HepG2 (cell line): ENCODE data around the gene RPL31. TPM values are rescaled to one million over a fixed set of nuclear protein-coding genes. Genes with fewer than 3 reads are reported as not detected.

Source experiments
- BCLAF1 ChIP-seq: fragments of 450-650 bp; IDR thresholded peaks from 2 replicates; pipeline ENCODE4 v1.6.1; 2017; ENCODE audit warnings: mild to moderate bottlenecking
- CBX1 ChIP-seq: IDR thresholded peaks from one replicate; pipeline ENCODE4 v1.6.1; 2016; ENCODE audit warnings: antibody characterized with exemption, low read depth
- EP300 ChIP-seq, 3 experiments: sonication (generic) in 1 of 3; formaldehyde crosslinking in 1 of 3; IDR thresholded peaks; 2 replicates each; pipeline versions ENCODE4 v1.5.1 to v1.6.1; 2011 to 2020; ENCODE audit warnings: low read depth in 2 of 3, low read length in 2 of 3, borderline replicate concordance in 1 of 3, improper control_type of control experiment in 1 of 3, mild to moderate bottlenecking in 1 of 3, missing genetic modification reagents in 1 of 3, moderate library complexity in 1 of 3
- FUBP1 ChIP-seq: sonication (generic); formaldehyde crosslinking; IDR thresholded peaks from 2 replicates; pipeline ENCODE4 v1.5.1; 2020; ENCODE audit warnings: missing genetic modification reagents, mild to moderate bottlenecking, borderline replicate concordance
- HNRNPH1 ChIP-seq: fragments of 200-400 bp; formaldehyde crosslinking; optimal IDR thresholded peaks from 2 replicates; pipeline ENCODE3; 2017; ENCODE audit warnings: mild to moderate bottlenecking, low read depth, low read length
- KAT2B ChIP-seq: fragments of 150-350 bp; IDR thresholded peaks from 2 replicates; pipeline ENCODE4 v1.6.1; 2014; ENCODE audit warnings: low read depth, low read length, borderline replicate concordance
- PLRG1 ChIP-seq: fragments of 450-650 bp; conservative IDR thresholded peaks from 2 replicates; pipeline ENCODE4 v1.6.1; 2016
- TCF7 ChIP-seq: sonication (generic); IDR thresholded peaks from 2 replicates; pipeline ENCODE4 v1.6.1; 2016; ENCODE audit warnings: antibody characterized with exemption, low read depth
- ZMAT5 ChIP-seq: sonication (generic); formaldehyde crosslinking; IDR thresholded peaks from 2 replicates; pipeline ENCODE4 v1.5.0; 2020; ENCODE audit warnings: mild to moderate bottlenecking, low read depth, missing genetic modification reagents, borderline replicate concordance
- ZNF230 ChIP-seq: sonication (generic); formaldehyde crosslinking; IDR thresholded peaks from 2 replicates; pipeline ENCODE4 v1.4.0; 2020; ENCODE audit warnings: mild to moderate bottlenecking, missing genetic modification reagents
- ZNF264 ChIP-seq: sonication (generic); formaldehyde crosslinking; IDR thresholded peaks from 2 replicates; pipeline ENCODE4 v1.4.0; 2020; ENCODE audit warnings: missing genetic modification reagents
- ZNF3 ChIP-seq: IDR thresholded peaks from 2 replicates; pipeline ENCODE4 v1.7.0; 2017; ENCODE audit warnings: inconsistent platforms
- ZNF646 ChIP-seq: sonication (generic); formaldehyde crosslinking; IDR thresholded peaks from 2 replicates; pipeline ENCODE4 v1.9.0; 2021; ENCODE audit warnings: mild to moderate bottlenecking, missing genetic modification reagents
- ZNF678 ChIP-seq: sonication (generic); formaldehyde crosslinking; IDR thresholded peaks from 2 replicates; pipeline ENCODE4 v1.4.0; 2020; ENCODE audit warnings: mild to moderate bottlenecking, missing genetic modification reagents
- ZNF704 ChIP-seq: sonication (generic); formaldehyde crosslinking; IDR thresholded peaks from 2 replicates; pipeline ENCODE4 v1.8.1; 2023; ENCODE audit warnings: mild to moderate bottlenecking, inconsistent platforms, moderate library complexity, missing genetic modification reagents, borderline replicate concordance
- ZNF788 ChIP-seq: sonication (generic); formaldehyde crosslinking; IDR thresholded peaks from 2 replicates; pipeline ENCODE4 v1.5.0; 2020; ENCODE audit warnings: mild to moderate bottlenecking, missing genetic modification reagents, borderline replicate concordance
- polyA plus RNA-seq, 8 experiments: library from polyadenylated mRNA; depleted of rRNA in 3 of 8; stranded (reverse) in 7 of 8; unstranded in 1 of 8; fragments of >200 nt; fragmentation: Illumina TruSeq in 4 of 8; extraction: Trizol in 4 of 8; gene quantifications; 2 replicates each; pipeline versions ENCODE4 v1.2.1 to v1.2.3, GENCODE V29; 2011 to 2016; ENCODE audit warnings: low read depth in 4 of 8, missing spikeins in 1 of 8, mixed read lengths in 1 of 8; ENCODE audit not compliant: insufficient read depth in 1 of 8
- total RNA-seq, 5 experiments: library from RNA; depleted of rRNA; stranded (reverse); fragments of >200 nt; fragmentation: Illumina TruSeq; extraction: Trizol; gene quantifications; 2 replicates each; pipeline ENCODE4 v1.2.3, GENCODE V29; 2016; ENCODE audit warnings: low read depth in 1 of 5

Gene RPL31
- total and polyA plus RNA-seq, 2 of the 13 experiments (the other 11 are each of a cell fraction or from before 2014, with no cell fraction given), result 3,331 to 3,582 TPM

- TF ChIP-seq EP300 (IDR thresholded peaks at IDR 0.05; ENCODE audit: low read depth in 2 of 2, low read length in 2 of 2) (no peak), EP300 (CRISPR knock-in tag; IDR thresholded peaks at IDR 0.05; ENCODE audit: borderline replicate concordance) (no peak), ZNF264 (CRISPR knock-in tag) (no peak), TCF7 (no peak), FUBP1 (CRISPR knock-in tag) (no peak), ZNF678 (CRISPR knock-in tag) (no peak), ZNF704 (CRISPR knock-in tag) (no peak), ZMAT5 (CRISPR knock-in tag) (no peak), CBX1 (no peak), BCLAF1 (no peak), PLRG1 (no peak), ZNF230 (CRISPR knock-in tag) (no peak), ZNF646 (CRISPR knock-in tag) (no peak), HNRNPH1 (peak; percentile 38), KAT2B (no peak), ZNF788 (no peak), ZNF3 (CRISPR knock-in tag) (no peak)
These were observed 631 bp downstream of the RPL31 start (continued) for GRCh38 chr2:101002562-101003277.
